A549 (cell line): ENCODE results near the gene REEP6. TPM values are rescaled to one million over a fixed set of nuclear protein-coding genes. Genes with fewer than 3 reads are reported as not detected.

Experiments used
- ATAC-seq, 2 experiments: fragments of 200-7000 bp in 1 of 2; fragments of >200 bp in 1 of 2; cut with Nextera tagmentation in 1 of 2; cut with Tn5 transposase in 1 of 2; 3 replicates each; pipeline versions ENCODE4 v1.8.0 to v1.9.1; 2018 to 2020; ENCODE audit warnings: mild to moderate bottlenecking in 1 of 2, moderate library complexity in 1 of 2
- CTCF ChIA-PET: fragments of 300-600 bp; sonication (Branson Sonifier 250); formaldehyde crosslinking; extraction: SDS; loops from one replicate; lab custom pipeline; 2021; ENCODE audit warnings: antibody characterized with exemption, inconsistent platforms; lab: Yijun Ruan, JAX
- POLR2A ChIA-PET: fragments of 350-600 bp; formaldehyde crosslinking; extraction: SDS; loops from one replicate; lab custom pipeline; 2021; ENCODE audit warnings: antibody characterized with exemption, inconsistent platforms; lab: Yijun Ruan, JAX
- DNase-seq, 2 experiments: peaks; one replicate each; pipeline versions ENCODE4 v3.0.0 to v3.0.0-alpha.2; 2011 to 2016; ENCODE audit warnings: low read depth in 1 of 2, low spot score in 1 of 2
- FAIRE-seq: peaks from 2 replicates; lab custom pipeline; 2011; peaks lifted over from hg19 to GRCh38; lab: Jason Lieb, UNC
- H3K27ac ChIP-seq, 2 experiments: fragments of >200 bp; sonication (Bioruptor Twin); formaldehyde crosslinking; 3 replicates each; pipeline ENCODE4 v1.5.1; 2016 to 2017
- H3K4me1 ChIP-seq: fragments of >200 bp; sonication (Bioruptor Twin); formaldehyde crosslinking; 3 replicates; pipeline ENCODE4 v1.6.1; 2016
- H3K4me2 ChIP-seq: fragments of >200 bp; sonication (Bioruptor Twin); formaldehyde crosslinking; 3 replicates; pipeline ENCODE4 v1.6.1; 2016
- H3K4me3 ChIP-seq: fragments of >200 bp; sonication (Bioruptor Twin); formaldehyde crosslinking; 3 replicates; pipeline ENCODE4 v1.5.1; 2016
- H3K9me3 ChIP-seq: fragments of >200 bp; sonication (Bioruptor Twin); formaldehyde crosslinking; 3 replicates; pipeline ENCODE4 v1.6.1; 2016
- CEBPB ChIP-seq, 2 experiments: fragments of >200 bp in 1 of 2; sonication (Bioruptor Twin) in 1 of 2; formaldehyde crosslinking in 1 of 2; IDR thresholded peaks; 2 replicates each; pipeline ENCODE4 v1.6.1; 2012 to 2016
- CHD4 ChIP-seq: fragments of 200-600 bp; sonication (generic); IDR thresholded peaks from 2 replicates; pipeline ENCODE4 v1.6.1; 2016; ENCODE audit warnings: antibody characterized with exemption, mild to moderate bottlenecking, borderline replicate concordance
- EHF ChIP-seq: fragments of 250-450 bp; sonication (Bioruptor Pico); IDR thresholded peaks from 2 replicates; pipeline ENCODE4 v1.5.0; 2020; ENCODE audit warnings: mild to moderate bottlenecking
- EHMT2 ChIP-seq: fragments of 200-600 bp; sonication (generic); IDR thresholded peaks from 2 replicates; pipeline ENCODE4 v1.6.1; 2016; ENCODE audit warnings: antibody characterized with exemption, low read depth, mild to moderate bottlenecking, moderate library complexity
- GATA3 ChIP-seq: IDR thresholded peaks from 2 replicates; pipeline ENCODE4 v1.6.1; 2012; ENCODE audit warnings: borderline replicate concordance
- HOXB5 ChIP-seq: fragments of 250-450 bp; sonication (Bioruptor Pico); IDR thresholded peaks from 2 replicates; pipeline ENCODE4 v1.5.0; 2020; ENCODE audit warnings: mild to moderate bottlenecking, moderate library complexity
- KDM1A ChIP-seq: fragments of 200-600 bp; sonication (generic); IDR thresholded peaks from 2 replicates; pipeline ENCODE4 v1.6.1; 2016; ENCODE audit warnings: low read depth, mild to moderate bottlenecking
- MAFK ChIP-seq: fragments of 450-650 bp; IDR thresholded peaks from 2 replicates; pipeline ENCODE4 v1.6.1; 2014; ENCODE audit not compliant: partially characterized antibody
- NFE2L2 ChIP-seq: fragments of 150-350 bp; conservative IDR thresholded peaks from 2 replicates; pipeline ENCODE4 v1.6.1; 2014; ENCODE audit warnings: low read length
- NR3C1 ChIP-seq: fragments of >200 bp; sonication (Bioruptor Twin); formaldehyde crosslinking; IDR thresholded peaks from 3 replicates; pipeline ENCODE4 v1.6.1; 2017
- PHF8 ChIP-seq: fragments of 200-600 bp; sonication (generic); IDR thresholded peaks from 2 replicates; pipeline ENCODE4 v1.6.1; 2016; ENCODE audit warnings: low read depth, mild to moderate bottlenecking, antibody characterized with exemption, moderate library complexity, borderline replicate concordance
- RARB ChIP-seq: fragments of 250-450 bp; sonication (Bioruptor Pico); IDR thresholded peaks from 2 replicates; pipeline ENCODE4 v1.8.0; 2021; ENCODE audit warnings: mild to moderate bottlenecking, moderate library complexity
- RCOR1 ChIP-seq: fragments of 150-350 bp; IDR thresholded peaks from 2 replicates; pipeline ENCODE4 v1.6.1; 2014; ENCODE audit warnings: antibody characterized with exemption, low read length, low read depth
- REST ChIP-seq: fragments of 200-600 bp; sonication (generic); IDR thresholded peaks from 2 replicates; pipeline ENCODE4 v1.6.1; 2016; ENCODE audit warnings: antibody characterized with exemption, mild to moderate bottlenecking, moderate library complexity
- RFX5 ChIP-seq: fragments of 450-650 bp; IDR thresholded peaks from 2 replicates; pipeline ENCODE4 v1.7.1; 2014; ENCODE audit warnings: antibody characterized with exemption, mild to moderate bottlenecking, moderate library complexity
- RNF2 ChIP-seq: fragments of 200-600 bp; sonication (generic); IDR thresholded peaks from 2 replicates; pipeline ENCODE4 v1.6.1; 2016; ENCODE audit warnings: low read depth, mild to moderate bottlenecking, antibody characterized with exemption, moderate library complexity, borderline replicate concordance
- TFCP2L1 ChIP-seq: fragments of 250-450 bp; sonication (Bioruptor Pico); IDR thresholded peaks from 2 replicates; pipeline ENCODE4 v1.5.0; 2021; ENCODE audit warnings: mild to moderate bottlenecking
- TP53 ChIP-seq: fragments of 250-450 bp; sonication (Bioruptor Pico); IDR thresholded peaks from 2 replicates; pipeline ENCODE4 v1.5.0; 2021; ENCODE audit warnings: mild to moderate bottlenecking, moderate library complexity
- ZFP36 ChIP-seq: fragments of 450-650 bp; IDR thresholded peaks from 2 replicates; pipeline ENCODE4 v1.6.1; 2014; ENCODE audit warnings: borderline replicate concordance; ENCODE audit not compliant: partially characterized antibody
- WGBS: methylation state at CpG from one replicate; pipeline ENCODE4 v1.1.6; 2017; ENCODE audit errors: missing lambda C conversion rate; 5-methylcytosine and 5-hydroxymethylcytosine counted together
- polyA plus RNA-seq, 4 experiments: library from polyadenylated mRNA; depleted of rRNA in 3 of 4; stranded (reverse); fragments of >200 nt; fragmentation: RNase III in 1 of 4; extraction: RNeasy Plus Mini Kit Qiagen cat#74134 plus additional on column Dnase treatment in 1 of 4; gene quantifications; 2 replicates in 3 of 4; 3 replicates in 1 of 4; pipeline ENCODE4 v1.2.3, GENCODE V29; 2011 to 2017
- TF ChIP-seq, protein P1 (sequence below): fragments of 250-450 bp; sonication (Bioruptor Pico); IDR thresholded peaks from 2 replicates; pipeline ENCODE4 v1.5.0; 2021; ENCODE audit warnings: mild to moderate bottlenecking, moderate library complexity, borderline replicate concordance
- TF ChIP-seq, protein P2 (sequence below): fragments of 150-350 bp; IDR thresholded peaks from 2 replicates; pipeline ENCODE4 v1.6.1; 2014; ENCODE audit warnings: low read depth, mild to moderate bottlenecking, low read length
- TF ChIP-seq, protein P3 (sequence below): IDR thresholded peaks from 2 replicates; pipeline ENCODE4 v1.6.1; 2012

REEP6 gene
- polyA plus RNA-seq, 2 of the 4 experiments (the other 2 are of a cell fraction), result 1.8 to 4.8 TPM

DNA sequence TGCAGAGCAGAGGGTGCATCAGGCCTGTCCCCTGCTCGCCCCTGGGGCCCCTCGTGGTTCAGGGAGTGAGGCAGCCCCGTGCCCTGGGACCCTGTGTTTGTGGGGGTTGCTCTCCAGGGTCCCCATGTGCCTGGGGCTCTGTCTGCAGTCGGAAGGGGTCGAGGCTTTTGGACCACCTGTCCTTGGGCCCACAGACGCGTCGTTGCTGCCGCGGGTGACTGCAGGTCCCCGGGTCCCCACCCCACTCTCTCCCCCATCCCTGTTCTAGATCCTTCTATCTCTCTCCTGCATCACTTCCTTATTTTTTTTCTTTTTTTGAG lies 2.7 kb upstream of the REEP6 start:
- WGBS, result 94% methylated on average over 6 of the region's 11 CpGs
- ChIA-PET POLR2A (no interaction called here), CTCF (no interaction called here)
- peaks cover 18% of the 10 kb centered on the region; the same call in 2 of the 3 replicates for H3K4me1 ChIP-seq
- no peak for ATAC-seq
- DNase-seq, result no peak
- FAIRE-seq, result no peak
- TF ChIP-seq, protein P1, sequence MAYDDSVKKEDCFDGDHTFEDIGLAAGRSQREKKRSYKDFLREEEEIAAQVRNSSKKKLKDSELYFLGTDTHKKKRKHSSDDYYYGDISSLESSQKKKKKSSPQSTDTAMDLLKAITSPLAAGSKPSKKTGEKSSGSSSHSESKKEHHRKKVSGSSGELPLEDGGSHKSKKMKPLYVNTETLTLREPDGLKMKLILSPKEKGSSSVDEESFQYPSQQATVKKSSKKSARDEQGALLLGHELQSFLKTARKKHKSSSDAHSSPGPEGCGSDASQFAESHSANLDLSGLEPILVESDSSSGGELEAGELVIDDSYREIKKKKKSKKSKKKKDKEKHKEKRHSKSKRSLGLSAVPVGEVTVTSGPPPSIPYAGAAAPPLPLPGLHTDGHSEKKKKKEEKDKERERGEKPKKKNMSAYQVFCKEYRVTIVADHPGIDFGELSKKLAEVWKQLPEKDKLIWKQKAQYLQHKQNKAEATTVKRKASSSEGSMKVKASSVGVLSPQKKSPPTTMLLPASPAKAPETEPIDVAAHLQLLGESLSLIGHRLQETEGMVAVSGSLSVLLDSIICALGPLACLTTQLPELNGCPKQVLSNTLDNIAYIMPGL (CRISPR knock-in tag), result no peak
- TF ChIP-seq NFE2L2, result no peak
- TF ChIP-seq, protein P2, sequence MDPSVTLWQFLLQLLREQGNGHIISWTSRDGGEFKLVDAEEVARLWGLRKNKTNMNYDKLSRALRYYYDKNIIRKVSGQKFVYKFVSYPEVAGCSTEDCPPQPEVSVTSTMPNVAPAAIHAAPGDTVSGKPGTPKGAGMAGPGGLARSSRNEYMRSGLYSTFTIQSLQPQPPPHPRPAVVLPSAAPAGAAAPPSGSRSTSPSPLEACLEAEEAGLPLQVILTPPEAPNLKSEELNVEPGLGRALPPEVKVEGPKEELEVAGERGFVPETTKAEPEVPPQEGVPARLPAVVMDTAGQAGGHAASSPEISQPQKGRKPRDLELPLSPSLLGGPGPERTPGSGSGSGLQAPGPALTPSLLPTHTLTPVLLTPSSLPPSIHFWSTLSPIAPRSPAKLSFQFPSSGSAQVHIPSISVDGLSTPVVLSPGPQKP, result no peak
- no peak for TF ChIP-seq HOXB5 (CRISPR knock-in tag)
- TF ChIP-seq PHF8, result no peak
- no peak for TF ChIP-seq TP53 (CRISPR knock-in tag)
- no peak for TF ChIP-seq EHF (CRISPR knock-in tag)
- TF ChIP-seq GATA3, result no peak
- TF ChIP-seq EHMT2, result no peak
- TF ChIP-seq, all 56 proteins: peak for 0
- H3K27ac ChIP-seq, result no peak overlapping the region
- H3K9me3 ChIP-seq, result no peaks in the 10 kb centered on the region
- no peak overlapping the region for H3K4me3 ChIP-seq
- H3K4me2 ChIP-seq, result no peak overlapping the region

- Histone ChIP-seq H3K27ac (peak overlapping the region; percentile 76 to 96), H3K9me3 (no peaks in the 10 kb centered on the region), H3K4me3 (peak overlapping the region; percentile 46), H3K4me2 (peak overlapping the region; percentile 83), H3K4me1 (peaks cover 18% of the 10 kb centered on the region; the same call in 2 of the 3 replicates)
- ChIA-PET CTCF (interaction anchor here (1.3 to 1.8 kb wide), 2 partner anchors 13 to 182 kb away, joined by 3 to 6 read pairs; no protein-coding TSS in a partner anchor), POLR2A (no interaction called here)
- WGBS, result 77% methylated on average over 16 of the region's 37 CpGs
- TF ChIP-seq ZFP36 (no peak), EHF (CRISPR knock-in tag) (no peak), PHF8 (no peak), MAFK (no peak), NR3C1 (no peak), RCOR1 (no peak), RNF2 (no peak)
- TF ChIP-seq, protein P3, sequence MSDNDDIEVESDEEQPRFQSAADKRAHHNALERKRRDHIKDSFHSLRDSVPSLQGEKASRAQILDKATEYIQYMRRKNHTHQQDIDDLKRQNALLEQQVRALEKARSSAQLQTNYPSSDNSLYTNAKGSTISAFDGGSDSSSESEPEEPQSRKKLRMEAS, result no peak
- FAIRE-seq (no peak), DNase-seq (no peak), ATAC-seq (0 out of 6 replicates have a peak, but pooled peaks of 1 of the 2 experiments have one; percentile 0)
Observed at GRCh38 chr19:1489463-1490310, 1.3 kb upstream of the REEP6 start.

DNA sequence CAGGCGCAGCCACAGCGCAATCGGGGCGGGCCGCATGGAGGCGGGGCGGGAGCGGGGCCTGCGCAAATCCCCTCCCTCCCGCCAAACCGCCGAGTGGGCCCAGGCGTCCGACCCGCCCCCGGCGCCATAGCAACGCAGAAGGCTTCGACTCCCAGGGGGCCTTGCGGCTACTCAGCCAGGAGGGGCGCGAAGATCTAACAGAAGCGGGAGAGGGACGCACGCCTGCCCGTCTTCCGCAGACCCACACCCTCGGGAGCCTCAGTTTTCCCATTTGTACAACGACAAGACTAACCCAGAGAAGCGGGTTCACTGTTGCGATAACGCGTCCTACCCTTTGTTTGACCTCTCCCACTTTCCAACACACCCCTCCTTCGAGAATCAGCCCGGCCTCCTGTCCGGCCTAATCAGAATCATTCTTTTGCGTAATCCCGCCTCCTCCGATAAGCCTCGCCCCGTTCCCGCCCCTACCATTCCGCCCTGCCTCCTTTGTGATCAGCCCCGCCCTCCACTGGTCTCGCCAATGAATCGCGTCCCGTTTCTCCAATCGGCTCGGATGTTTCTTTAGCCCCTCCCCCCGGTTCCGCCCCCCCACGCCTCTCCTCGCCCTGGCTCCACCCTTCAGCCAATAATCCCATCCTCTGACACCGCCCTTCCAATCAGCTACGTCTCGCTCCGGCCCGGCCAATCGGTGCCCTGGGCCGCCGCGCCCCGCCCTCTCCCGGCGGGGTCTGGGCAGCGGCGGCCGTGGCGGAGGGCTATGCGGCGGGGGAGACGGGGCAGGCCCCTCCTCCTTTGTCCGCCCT lies 469 bp upstream of the REEP6 start, which contains the start of gene PCSK4:
Gene PCSK4, minus strand, starts transcription at position 40 of the 803 bp plus-strand sequence. Its CDS starts 4 bp downstream, at position 36.
- peak; percentile 85 to 99 for DNase-seq
- ChIA-PET CTCF (interaction anchor here (0.9 to 1.8 kb wide), 3 partner anchors 12 to 182 kb away, joined by 3 to 6 read pairs (median 3); no protein-coding TSS in a partner anchor), POLR2A (interaction anchor here (0.6 to 1.1 kb wide), 5 partner anchors 15 to 215 kb away, joined by 3 to 4 read pairs (median 4); partner anchors contain the start of gene FAM174C)
- Histone ChIP-seq H3K4me3 (peak within 1 kb of the TSS; percentile 48), H3K4me2 (peak within 1 kb of the TSS; percentile 83), H3K27ac (peak within 1 kb of the TSS; percentile 76 to 96), H3K4me1 (peaks cover 18% of the 10 kb centered on the region; the same call in 2 of the 3 replicates), H3K9me3 (no peaks in the 10 kb centered on the region)
- ATAC-seq, result peak; percentile 85 to 94
- 0% methylated on average over 18 of the region's 74 CpGs for WGBS
- FAIRE-seq, result no peak
- TF ChIP-seq CHD4, result no peak
- no peak for TF ChIP-seq TFCP2L1
- TF ChIP-seq RFX5, result peak; percentile 69; the same call in 1 of the 2 replicates
- peak in 1 of 2 experiments; percentile 73; a peak in 2 of 4 replicates for TF ChIP-seq CEBPB (IDR thresholded peaks at IDR 0.05)
- TF ChIP-seq RARB (CRISPR knock-in tag), result no peak
- no peak for TF ChIP-seq REST
- TF ChIP-seq, protein P2, result no peak
- TF ChIP-seq EHMT2, result no peak
- no peak for TF ChIP-seq NFE2L2
- TF ChIP-seq KDM1A, result no peak
